Stomach (tissue), 4 donors: ENCODE measurements around the gene PCDHGB2.

Source experiments
- POLR2A ChIP-seq, 4 donors: fragments of 450-650 bp; IDR thresholded peaks; one replicate each; pipeline ENCODE4 v1.6.1; 2016; ENCODE audit warnings: antibody characterized with exemption in 4 of 4, control low read depth in 2 of 4, mild to moderate bottlenecking in 1 of 4, moderate library complexity in 1 of 4
- POLR2AphosphoS5 ChIP-seq, 3 donors: sonication (generic); formaldehyde crosslinking; IDR thresholded peaks; one replicate each; pipeline ENCODE4 v1.6.1; 2016; ENCODE audit warnings: antibody characterized with exemption in 3 of 3
- TF ChIP-seq, protein P1 (sequence below), 7 experiments: fragments of 450-650 bp in 4 of 7; fragments of 200-600 bp in 3 of 7; sonication (generic) in 3 of 7; IDR thresholded peaks; one replicate each; pipeline ENCODE4 v1.5.1; 2016 to 2019; ENCODE audit warnings: antibody characterized with exemption in 7 of 7, control low read depth in 2 of 7, mild to moderate bottlenecking in 1 of 7

DNA sequence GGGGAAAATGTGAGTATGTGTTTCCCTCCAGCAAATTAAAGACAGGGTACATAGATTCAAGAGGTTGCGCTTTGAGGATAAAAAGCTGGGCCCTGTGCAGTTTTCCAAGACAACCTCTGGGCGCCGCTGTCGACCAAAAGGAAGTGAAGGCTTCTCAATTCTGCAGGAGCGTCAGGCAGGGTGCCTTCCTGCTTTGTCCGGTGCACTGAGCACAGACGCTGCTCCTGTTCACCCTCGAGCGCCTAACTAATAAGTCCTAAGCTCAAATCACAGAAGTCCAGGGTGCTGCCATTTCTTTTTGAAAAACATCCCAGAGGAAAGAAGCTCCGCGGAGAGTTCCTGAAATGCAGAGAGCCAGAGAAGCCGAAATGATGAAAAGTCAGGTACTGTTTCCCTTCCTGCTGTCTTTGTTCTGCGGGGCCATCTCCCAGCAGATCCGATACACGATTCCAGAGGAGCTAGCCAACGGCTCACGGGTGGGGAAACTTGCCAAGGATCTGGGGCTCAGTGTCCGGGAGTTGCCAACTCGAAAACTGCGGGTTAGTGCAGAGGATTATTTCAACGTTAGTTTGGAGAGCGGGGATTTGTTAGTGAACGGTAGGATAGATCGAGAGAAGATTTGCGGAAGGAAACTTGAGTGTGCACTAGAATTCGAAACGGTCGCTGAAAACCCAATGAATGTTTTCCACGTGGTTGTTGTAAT, 9.7 kb upstream of the PCDHGB2 start, which contains the start of gene PCDHGB1:
- TF ChIP-seq, protein P1, sequence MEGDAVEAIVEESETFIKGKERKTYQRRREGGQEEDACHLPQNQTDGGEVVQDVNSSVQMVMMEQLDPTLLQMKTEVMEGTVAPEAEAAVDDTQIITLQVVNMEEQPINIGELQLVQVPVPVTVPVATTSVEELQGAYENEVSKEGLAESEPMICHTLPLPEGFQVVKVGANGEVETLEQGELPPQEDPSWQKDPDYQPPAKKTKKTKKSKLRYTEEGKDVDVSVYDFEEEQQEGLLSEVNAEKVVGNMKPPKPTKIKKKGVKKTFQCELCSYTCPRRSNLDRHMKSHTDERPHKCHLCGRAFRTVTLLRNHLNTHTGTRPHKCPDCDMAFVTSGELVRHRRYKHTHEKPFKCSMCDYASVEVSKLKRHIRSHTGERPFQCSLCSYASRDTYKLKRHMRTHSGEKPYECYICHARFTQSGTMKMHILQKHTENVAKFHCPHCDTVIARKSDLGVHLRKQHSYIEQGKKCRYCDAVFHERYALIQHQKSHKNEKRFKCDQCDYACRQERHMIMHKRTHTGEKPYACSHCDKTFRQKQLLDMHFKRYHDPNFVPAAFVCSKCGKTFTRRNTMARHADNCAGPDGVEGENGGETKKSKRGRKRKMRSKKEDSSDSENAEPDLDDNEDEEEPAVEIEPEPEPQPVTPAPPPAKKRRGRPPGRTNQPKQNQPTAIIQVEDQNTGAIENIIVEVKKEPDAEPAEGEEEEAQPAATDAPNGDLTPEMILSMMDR (IDR thresholded peaks at IDR 0.05), result no peak
- TF ChIP-seq POLR2AphosphoS5 (IDR thresholded peaks at IDR 0.05) (no peak), POLR2A (IDR thresholded peaks at IDR 0.05) (no peak)
